ENCODE results near the gene SGCA.

The SGCA gene

DNA sequence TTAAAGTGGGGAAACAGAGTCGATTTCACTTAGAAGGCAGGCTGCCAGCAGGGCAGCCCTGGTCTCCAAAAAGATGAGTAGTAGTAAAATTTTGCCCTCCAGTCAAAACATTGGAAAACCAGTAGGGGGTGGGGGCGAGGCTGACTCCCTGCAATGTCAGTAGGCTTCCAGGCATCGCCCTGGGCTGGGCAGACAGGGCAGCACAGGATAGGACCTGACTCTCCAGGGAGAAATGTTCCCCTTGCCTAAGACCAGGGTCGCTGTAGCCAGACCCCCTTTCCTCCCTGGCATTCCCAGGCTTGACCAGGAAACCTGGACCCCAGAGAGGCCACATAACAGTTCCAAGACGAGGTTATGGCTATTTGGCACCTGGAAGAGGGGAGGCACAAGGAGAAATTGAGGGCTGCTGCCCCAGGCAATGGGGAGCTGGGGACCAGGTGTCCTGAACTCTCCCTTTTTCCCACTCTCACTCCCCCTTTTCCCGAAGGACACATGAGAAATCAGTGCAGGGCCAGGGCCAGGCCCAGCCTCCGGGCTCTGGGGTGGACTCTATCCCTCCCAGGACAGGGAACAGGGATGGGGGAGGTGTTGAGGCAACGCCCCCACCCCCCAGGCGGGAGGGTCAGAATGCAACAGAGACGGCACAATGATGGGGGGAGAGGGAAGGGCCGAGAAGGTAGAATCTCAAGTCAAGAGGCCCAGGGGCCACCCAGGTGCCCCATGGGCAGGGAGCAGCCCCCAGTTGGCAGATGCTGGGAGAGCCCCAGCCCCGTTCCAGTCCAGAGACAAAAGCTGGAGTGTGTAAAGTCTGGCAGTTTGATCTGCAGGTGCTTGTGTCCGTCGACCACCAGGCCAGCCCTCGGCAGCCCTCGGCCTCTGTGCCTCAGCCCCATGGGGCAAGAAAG is 31.3 kb upstream of the SGCA start:
- DNase-seq: no peak

DNA sequence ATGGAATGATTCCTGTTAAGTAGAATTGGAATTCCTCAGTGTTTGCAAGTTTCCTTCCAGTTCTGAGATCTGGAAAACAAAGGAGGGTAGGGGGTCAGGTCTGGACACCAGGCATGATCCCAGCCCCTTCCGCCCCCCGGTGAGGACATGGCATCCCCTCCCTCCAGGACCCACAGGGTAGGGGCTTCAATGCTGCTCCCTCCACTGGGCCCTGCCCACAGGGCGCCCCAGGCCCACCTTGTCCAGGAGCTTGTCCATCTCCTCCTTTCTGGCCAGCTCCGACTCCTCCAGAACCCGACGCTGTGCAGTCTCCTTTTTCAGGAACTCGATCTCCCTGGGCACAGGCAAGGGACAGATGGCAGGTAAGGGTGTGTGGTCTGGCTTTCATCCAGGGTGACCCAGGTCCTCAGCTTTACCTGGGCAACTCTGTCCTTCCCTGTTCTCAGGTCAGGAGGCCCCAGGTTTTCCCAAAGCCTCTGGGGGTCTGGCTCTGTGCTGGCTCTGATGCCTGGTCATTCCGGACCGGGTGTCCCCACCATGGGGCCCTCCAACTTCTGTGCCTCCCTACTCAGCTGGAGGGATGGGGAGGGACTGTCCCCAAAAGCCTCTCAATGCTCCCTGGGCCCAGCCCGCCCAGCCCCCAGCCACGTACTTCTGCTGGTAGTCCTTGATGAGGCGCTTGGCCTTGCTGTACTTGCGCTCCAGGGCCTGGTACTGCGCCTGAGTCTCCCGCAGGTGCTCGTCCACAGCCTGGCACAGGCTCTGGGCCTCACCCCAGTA is 30.3 kb upstream of the SGCA start:
- no peak for DNase-seq

DNA sequence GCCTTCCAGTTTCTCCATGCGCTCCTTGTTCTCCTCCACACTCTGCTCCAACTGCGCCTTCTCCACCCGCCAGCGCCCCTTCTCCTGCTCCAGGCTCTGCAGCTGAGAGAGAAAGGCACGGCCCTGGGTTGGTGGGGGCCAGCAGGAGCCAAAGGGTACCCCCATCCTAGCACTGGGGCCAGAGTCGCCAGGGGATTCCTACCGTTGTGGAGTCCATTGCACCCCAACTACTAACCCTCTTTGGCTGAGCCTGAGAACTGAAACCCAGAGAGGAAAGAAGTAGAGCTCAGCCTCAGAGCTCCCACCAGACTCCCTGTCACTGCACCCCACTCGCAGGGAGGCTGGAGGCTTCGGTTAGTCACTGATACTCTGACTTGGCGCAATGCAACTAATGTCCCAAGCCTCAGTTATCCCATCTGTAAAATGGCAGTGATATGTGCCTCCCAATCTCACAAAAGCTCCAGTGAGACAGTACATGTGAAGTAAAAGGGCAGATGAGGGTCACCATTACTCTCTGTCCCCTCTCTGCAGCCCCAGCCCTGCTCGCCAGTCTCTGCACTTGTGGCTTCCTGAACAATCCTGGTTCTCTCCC is 29.6 kb upstream of the SGCA start:
- no peak for DNase-seq

DNA sequence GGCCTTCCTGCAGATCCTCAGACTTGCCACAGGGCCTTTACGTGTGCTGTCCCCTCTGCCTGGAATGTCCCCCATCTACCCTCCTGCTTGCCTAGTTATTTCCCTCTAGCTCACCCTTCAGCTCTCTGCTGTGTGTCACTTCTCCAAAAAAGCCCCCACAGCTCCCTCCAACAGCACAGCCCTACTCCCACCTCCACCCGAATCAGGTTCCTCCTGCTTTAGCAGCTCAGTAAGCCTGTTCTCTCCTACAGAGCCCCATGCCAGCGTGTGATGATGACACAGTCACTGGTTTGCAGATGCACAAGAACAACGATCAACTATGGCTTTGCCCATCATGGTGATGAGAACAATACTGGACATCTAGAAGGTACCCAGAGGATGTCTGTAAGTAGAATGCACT is 28.8 kb upstream of the SGCA start:
- DNase-seq: no peak

DNA sequence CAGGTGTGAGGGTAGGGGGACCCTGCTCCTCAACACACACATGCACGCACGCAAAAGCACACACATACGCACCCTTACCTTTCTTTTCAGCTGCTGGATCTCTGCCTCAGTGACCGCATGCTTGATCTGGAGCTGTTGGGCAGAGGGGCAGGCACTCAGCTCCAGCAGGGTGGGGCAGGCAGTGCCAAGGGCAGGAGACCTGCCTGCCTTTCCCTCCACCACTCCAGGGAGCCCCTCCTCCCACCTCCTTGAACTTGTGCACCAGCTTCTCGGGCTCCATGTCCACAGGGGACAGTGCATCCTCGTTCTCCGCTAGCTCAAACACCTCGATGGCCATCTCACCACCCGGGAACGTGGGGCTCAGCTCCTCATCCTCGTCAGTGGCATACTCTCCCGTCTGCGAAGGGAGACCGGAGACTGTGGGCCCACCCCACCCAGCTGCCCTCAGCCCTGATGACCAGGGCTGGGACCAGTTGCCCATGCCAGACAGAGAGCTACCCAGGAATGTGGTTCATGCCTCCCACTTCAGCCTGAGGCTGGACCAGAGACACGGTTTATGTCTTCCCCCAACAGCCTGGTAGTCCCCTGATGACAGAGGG is 26.5 kb upstream of the SGCA start:
- no peak for DNase-seq

DNA sequence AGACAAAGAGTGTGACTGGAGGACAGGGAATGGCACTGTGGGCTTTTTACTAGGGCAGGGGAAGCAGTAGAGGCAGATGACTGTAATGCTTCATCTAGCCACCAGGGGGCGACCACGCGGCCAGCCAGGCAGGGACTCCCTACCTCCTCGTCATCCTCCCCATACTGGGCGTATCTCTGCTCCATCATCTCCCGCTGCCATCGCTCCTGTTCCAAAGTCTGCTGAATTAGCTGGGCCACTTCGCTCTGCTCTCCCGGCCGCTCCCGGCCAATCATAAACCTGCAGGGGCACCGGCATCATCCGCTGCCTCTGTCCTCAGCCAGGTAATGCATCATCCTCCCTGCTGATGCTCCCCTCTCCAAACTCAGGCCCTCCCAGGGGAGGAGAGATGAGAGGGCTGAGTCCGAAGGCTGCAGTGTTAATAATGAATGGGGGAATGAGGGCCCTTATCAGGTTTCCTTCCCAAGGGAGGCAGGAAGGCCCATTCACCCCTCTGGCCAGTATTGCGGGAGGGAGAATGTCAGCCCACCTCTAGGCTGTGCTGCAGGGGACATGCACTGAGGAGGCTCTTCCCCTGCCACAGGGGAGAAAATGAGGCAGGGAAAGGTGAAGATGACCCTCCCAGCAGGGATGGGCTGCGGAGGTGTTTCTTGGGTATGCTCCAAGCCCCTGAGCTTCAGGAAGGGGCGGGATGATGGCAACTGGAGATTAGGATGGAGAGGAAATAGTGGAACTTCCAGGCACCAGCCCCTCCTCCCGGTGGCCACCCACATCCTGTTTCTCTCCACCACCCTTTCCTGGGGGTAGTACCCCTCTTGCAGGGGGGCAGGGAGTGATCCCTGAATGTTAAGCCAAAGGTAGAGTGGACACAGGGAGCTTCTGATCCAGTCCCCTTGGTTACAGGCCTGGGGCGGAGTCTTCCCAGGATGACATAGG is 25.6 kb upstream of the SGCA start:
- peak; percentile 73 to 82 for DNase-seq

DNA sequence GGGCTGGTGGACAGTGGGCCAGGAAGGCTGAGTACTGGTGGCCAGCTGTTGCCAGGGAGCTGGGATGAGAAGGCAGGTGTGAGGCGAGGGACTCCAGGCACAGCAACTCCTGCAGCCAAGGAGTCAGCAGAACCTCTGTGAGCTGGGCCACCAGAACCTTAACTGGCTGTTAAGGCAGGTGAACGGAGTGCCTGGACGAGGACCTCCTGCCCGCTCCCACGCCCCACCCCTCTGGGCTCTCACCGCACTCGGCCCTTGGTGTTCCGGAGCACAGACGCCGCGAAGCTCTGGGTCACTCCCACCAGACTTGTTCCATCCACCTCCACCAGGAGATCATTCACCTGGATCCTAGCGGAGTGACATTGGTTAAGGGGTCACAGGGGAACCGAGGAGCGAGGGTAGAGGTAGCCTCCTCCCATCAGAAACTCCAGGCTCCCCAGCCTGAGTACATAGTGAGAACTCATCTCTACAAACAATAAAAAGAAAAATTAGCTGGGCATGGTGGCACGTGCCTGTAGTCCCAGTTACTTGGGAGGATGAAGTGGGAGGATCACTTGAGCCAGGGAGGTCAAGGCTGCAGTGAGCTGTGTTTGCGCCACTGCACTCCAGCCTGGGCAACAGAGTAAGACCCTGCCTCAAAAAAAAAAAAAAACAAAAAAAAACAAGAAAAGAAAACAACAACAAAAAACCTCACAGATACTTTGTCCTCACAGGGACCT is 24.6 kb upstream of the SGCA start:
- DNase-seq: no peak

DNA sequence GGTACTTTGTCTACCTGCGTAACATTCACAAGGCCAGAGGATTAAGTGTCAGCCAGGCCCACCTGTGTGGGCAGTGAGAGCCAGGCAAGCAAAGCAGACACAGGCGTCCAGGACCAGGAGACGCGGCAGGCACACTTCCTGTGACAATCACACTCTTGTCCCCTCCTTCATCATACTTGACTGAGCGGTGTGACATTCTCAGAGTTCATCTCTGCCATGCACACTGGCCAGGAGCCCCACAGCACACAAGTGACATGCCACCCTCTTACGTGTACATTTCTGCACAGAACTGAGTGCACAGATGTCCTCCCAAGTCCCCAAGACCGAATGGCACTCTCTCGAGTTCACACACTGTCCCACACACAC is 24.1 kb upstream of the SGCA start:
- no peak for DNase-seq

DNA sequence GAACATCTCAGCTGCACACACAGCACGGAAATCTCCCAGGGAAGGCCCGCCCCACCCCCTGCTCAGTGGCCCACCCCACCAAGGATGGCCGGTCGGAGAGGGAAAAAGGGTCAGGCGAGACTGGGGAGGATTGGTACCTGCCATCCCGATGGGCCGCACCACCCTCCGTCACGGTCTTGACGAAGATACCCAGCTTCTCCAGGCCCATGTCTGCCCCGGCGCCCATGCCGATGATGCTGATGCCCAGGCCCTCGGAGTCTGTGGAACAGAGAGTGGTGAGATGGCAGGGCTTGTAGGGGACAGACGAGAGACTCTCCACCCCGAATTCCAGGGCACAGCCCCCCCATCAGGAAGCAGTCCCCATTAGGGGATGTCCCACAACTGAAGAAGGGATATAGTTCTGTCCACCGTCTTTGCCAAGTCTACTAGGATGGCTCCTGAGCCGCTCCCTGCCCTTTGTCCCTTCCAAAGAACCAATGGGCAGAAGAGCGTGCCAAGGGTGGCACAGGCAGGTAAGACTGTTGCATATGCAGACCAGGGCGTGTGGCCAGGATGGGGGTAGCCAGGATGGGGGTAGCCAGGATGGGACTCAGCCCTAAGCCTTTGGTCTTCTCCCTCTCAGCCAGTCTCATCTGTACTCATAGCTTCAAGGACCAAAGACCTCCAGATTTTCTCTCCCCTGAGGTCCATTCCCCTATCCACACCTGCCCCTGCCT is 22.2 kb upstream of the SGCA start:
- no peak for DNase-seq

DNA sequence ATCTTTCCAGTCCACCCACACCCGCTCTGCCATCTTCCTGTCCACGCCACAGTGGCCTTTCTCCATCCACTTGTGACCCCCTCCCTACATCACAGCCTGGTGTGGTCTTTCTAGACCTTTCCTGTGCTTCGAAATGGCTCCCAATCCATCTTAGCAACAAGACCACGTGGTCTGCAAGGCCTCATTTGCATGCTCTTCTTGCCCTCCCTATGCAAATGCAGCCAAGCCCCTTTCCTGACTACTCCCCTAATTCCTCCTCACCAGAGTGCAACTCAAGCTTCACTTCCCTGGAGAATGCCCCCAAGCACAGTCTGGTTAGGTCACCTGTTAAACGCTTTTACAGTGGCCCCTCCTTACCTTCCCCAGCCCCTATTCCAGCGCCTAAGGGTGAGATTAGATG is 21.4 kb upstream of the SGCA start:
- DNase-seq: no peak

DNA sequence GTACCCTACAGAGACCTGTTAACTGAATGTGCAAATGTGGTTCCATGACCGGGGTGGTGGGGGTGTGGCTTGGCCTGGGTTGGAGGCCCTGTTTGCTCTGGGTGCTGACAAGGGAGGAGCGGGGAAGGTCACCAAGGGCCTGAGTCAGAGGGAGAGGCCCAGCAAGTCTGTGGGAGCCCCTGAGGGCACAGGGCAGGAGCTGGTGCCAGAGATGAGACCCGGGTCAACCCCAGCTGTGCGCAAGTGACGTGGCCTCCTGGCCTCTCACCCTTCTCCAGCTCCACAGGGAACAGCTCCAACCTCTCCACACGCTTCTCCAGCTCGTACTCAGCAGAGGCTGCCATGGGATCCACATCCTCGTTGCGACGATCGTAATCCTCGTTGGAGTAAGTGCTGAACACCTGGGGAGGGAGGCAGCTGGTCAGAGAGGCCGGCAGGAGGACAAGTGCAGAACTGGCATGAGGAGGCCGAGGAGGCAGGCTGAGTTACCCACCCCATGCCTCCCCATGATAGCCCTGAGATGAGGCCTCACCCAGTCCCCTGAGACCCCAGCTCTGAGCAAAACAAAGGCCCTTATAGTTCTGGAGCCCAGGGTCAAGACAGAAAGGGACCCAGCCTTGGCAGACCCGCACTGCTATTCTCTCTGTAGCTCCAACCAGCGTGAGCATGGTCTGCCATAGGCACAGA is 20.8 kb upstream of the SGCA start:
- no peak for DNase-seq

DNA sequence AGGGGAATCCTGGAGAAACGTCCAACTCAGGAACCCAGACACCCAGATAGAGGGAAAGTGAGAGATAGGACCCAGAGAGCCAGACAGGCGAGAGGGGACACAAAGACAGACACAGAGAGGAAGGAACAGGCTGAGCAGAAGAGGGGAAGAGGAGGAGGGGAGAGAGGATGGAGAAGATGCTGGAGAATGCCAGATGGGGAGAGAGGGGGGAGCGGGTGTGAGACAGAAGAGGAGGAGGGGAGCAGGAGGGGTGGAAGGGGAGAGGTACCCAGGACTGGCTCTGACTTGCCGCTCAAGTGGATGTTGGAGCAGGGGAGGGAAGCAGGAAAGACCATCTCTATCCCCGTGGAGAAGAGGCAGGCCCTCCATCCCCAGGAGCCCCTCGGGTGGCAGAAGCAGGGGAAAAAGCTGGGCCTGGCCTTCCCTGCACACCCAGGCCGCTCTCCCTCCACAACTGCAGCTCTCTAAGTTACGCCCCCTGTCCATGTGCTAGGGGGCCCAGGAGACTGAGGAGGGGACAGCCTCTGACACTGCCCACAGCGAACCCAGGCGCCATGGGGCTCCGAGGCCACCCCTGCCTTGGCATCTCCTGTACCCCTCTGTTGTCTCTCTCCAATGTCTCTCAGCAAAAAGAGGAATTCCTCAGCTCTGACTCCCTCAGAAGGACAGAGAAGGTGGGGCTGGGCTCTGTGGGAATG is 20.1 kb upstream of the SGCA start:
- no peak for DNase-seq

DNA sequence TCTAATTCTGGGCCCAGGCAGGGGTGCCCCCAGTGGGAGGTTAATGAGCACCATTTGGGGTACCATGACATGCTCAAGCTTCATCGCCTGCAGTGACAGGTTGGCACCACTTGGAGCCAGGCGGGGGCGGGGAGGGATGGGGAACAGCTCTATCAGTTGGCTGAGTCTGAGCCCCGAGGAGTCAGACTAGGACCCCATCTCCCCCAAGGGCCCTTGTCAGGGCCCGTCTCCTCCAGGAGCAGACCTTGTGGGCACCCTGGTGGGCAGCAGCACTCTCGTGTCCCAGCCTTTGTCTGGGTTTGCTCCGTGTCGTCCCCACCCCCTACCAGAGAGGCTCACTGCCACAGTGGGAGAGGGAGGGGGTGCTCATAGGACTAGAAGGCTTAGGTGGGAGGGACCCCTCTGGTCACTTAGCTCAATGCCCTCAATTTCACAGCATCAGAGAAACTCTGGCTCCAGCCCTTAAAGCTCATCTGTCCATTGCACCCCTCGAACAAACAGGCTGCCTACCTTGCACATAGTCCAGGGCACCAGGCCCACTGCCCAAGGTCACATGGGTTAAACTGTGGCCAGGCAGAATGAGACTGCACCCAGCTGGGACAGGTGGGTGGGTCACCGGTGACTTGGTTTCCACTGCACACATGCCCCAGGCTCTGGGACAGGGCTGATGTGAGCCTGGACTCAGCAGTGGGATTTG is 19.4 kb upstream of the SGCA start:
- DNase-seq: no peak

DNA sequence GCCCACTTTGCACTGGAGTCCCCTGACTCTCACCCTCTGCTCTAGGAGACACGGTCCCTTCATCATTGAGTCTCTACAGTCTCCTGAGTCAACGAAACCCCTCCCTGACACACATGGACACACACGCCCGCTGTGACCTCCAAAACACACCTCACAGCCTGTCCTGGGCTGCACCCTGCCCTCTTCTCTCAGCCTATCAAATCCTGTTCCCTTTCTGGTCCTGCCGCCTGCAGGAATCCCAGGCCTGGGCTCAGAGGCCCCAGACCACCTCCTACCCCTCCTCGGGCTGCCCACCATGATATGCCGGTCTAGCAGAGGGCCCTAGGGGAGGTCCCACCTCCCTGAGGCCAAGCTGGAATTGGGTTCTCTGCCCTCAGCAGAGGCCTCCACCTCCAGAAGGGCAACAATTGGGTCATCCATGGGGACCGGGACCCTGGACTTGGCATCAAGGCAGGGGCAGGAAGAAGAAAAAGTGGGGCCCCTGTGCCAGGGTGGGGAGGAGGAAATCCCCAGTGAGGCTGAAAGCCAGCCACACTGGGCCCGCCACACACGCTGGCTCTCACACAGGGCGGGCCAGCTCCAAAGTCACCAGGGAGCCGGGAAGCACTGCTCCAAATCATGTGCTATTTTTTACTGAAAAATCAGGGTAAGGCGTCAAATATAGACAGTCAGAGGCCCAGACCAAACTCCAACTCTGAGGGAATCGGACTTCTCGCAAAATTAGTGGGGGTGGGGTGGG is 18.7 kb upstream of the SGCA start:
- no peak for DNase-seq

DNA sequence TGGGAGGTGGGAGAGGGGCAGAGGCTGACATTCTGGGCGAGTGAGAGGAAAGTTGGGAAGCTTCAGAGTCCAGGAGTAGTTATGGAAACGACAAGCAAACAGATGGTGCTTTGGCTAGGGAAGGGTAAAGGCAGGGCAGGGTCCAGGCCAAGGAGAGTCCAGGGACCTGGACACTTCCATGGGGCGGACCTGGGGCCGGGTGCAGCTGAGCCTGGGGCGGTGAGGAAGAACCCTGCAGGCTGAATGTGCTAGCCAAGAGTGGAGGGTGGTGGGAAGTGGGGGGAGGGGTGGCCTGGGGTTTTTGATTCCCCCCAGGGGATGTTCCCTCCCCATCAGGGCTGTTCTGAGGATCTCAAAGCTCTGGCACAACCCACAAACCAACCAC is 18.0 kb upstream of the SGCA start:
- DNase-seq: no peak

DNA sequence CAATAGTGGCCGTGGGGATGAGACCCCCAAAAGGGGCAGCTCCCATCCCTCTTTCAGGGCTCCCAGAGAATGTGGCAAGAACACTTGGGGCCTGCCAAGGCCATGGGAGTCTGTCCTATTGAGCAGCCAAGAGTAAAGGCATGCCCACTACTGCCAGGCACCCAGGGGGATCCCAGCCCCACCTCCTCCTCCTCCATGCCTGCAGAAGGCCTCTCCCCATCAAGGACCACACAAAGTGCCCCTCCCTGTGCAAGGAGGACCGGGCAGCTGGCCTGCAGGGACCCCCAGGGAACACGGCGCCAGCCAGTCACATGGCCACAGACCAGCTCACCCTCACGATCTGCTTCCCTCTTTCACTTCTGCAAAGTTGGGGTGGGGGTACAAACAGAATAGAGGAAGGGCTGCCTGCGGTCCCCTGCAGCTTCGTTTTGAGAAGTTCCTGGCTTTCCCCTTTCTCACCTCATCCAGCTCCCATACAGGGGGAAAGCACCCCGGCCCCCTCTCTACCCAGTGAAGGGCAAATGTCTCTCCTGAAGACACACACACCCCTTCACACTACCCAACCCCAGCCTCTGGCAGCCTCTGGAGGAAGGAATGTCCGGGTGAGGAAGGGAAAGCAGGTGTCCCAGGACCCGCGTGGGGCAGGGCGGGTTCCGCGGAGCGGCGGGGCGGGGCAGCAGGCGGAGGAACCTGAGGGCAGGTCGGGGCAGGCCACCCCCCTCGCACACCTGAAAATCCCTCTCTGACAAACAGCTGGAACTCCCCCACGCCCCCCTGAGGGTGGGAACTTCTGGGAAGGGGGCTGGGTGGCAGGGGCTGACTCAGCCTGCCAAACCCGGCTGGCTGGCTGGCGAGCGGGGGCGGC is 17.3 kb upstream of the SGCA start:
- DNase-seq: peak; percentile 89 to 93

DNA sequence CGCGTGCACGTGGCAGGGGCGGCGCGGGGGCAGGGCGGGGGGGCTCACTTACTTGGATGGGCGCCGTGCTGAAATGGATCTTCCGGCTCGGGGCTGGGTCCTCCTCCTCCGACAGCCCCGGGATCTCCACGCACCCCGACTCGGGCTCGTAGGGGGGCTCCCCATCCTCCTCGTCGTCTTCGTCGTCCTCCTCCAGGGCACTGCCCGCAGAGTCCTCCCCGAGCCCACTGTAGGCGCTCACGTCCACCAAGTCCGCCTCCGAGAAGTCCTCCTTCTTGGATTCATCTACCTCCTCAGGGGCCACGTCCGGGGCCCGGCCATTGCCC is 16.8 kb upstream of the SGCA start:
- DNase-seq: no peak
